HG03378 (cell line): ENCODE results near the gene KIRREL3.

ENCODE experiments used
- ATAC-seq: cut with Tn5 transposase; IDR thresholded peaks from one replicate; pipeline ENCODE4 v1.9.1; 2021; ENCODE audit warnings: mild to moderate bottlenecking, moderate library complexity; ENCODE audit not compliant: unreplicated experiment

The KIRREL3 gene

DNA sequence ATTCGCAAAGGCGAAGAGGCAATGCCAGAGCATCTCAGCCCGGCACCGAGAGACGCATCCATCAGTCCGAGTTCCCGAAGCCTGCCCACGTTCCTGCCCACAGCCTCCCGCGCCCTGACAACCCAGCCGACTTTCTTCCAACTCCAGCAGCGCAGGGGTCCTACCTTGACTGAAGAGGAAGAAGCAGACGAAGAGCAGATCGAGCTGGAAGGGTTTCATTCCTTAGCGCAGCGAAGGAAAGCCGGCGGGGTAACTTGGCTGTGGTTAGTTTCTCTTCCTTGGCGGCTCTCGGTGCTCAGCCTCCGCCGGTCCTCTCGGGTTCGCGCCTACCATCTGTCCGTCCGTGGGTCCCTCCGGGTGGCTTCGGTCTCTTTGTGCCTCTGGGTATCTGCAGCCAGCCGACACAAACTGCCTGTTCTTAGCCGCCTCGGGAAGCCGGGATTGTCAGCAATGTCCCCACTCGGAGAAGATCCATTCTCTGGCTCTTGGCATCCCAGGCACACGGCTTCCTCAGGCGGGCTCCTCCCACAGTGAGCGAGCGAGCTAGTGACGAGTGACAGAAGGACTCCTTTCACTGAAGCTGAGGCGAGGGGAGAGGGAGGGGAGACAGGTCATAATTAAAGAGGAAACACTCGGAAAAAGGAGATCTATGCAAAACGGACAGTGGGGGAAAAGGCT, at the start of gene KIRREL3:
TSS of gene KIRREL3 (minus strand) at position 480 of the 678 bp plus-strand sequence.
- no peak for ATAC-seq

DNA sequence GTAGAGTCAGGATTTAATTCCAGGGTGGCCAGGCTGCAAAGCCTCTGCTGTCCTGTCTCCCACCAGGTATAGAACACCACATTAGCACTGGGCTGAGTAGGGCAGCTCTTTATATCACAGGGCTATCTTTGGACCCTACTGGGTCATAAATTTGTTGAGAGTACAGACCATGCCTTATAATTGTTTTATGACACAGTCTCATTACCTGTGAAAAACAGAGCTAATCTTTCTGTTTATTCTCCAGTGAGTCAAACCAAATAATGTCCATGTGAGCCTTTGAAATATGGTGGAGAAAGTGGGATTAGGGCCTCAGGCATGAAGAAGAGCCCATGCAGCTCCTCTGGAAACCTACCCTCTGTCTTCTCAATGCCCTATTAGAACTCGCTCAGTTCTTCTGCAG, 49.6 kb upstream of the KIRREL3 start:
- ATAC-seq = no peak

DNA sequence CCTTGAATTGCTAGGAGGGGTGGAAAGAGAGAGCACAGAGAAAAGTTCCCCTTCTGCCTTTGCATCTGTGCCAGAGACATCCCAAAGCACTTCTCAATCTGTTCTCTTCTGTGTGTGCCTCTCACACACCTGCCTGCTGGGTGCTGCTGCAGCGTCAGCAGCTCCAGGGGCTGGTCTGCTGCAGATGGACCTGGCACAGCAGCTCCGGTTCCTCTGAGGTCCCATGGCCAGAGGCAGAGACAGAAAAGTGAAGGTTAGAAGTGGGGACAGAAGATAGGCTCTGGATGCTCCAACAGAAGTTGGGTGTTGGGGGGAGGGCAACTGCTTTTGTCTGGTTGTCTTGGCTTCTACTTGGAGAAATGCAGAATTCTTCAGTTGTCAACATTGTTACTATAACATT, 48.9 kb upstream of the KIRREL3 start:
- ATAC-seq = no peak

DNA sequence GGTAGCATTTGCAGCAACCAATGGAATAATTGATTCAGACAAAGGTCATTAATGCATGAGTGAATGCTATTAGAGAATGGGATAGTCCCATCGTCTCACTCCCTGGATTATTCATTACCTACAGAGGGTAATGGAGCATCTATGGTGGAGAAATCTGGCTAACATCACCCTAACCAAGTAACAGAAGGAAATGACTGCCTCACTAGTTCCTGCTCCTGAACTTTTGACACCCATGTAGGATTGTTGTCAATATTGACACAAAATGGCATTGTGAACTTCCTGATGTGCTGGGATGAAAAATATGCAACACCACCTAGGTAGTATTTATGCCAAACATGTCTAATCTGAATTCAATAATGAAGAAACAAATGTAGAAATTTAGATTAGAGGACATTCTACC, 44.0 kb upstream of the KIRREL3 start:
- no peak for ATAC-seq

DNA sequence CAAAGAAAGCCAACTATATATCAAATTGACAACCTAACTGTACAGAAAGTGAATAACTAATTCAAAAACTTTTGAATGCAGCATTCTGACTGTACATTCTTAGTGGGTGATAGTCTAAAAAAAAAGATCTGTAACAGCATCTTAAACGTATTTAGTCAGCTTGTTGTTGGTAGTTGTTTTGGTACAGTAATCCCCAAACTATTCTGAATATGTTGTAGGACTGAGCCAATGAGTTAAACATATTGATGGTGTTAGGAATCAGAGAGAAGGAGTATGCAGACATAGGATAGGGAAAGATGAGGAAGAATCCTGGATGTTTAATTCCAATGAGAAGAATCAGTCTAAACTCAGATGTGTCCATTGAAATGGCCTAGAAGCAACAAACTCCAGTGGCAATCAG, 41.9 kb upstream of the KIRREL3 start:
- no peak for ATAC-seq

DNA sequence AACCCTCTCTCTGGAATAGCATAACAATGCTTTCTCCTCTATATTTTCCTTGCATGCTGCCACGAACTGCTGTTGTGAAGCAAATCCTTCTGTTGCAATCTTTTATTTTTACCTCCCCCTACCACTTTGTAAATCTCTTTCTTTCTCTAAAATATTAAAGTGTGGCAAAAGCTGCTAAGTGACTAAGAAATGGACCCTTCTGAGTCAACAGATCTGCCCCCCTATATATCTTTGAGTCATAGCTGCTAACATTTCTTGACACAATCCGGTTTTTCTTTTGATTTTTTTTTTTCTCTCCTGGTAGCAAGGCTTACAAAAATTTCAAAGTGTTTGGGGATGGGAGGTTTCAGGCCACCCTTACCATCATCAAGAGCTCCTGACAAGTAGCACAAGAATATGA, 39.0 kb upstream of the KIRREL3 start:
- no peak for ATAC-seq

DNA sequence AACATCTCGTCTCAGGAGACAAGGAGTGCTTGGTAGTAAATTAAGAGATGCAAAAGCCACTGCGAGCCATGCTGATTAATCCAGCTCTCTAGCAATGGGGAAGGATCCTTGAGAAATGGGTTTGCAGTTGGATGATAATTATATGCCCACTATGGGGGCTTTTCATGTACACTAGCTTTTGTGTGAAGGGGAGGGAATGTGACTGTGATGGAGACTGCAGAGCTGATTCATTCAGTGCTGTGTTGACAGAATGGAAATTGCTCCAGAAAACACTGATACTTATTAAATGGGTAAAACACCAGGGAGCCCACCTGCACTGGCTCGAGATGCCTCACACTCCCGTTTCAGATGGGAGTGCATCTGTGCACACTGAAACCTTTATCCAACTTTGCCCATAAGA, 37.0 kb upstream of the KIRREL3 start:
- ATAC-seq = no peak

DNA sequence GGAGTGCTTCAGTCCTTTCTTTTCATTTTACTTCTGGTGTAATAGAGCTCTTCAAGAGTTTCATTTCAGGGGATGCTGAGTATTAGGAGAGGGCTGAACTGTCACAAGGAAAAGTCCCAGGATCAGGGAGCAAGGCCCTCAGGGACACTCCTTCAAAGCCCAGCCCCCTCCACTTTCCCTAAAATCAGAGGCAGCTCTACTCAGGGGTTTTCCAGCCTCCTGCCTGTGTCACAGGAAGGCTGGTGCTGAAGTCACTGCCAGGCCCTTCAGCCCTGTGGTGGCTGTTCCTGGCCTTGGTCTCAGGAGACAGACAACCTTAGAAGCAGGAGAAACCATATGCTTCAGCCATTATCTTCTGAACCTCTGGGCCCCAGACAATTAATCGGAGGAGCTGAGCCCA, 36.4 kb upstream of the KIRREL3 start:
- no peak for ATAC-seq

DNA sequence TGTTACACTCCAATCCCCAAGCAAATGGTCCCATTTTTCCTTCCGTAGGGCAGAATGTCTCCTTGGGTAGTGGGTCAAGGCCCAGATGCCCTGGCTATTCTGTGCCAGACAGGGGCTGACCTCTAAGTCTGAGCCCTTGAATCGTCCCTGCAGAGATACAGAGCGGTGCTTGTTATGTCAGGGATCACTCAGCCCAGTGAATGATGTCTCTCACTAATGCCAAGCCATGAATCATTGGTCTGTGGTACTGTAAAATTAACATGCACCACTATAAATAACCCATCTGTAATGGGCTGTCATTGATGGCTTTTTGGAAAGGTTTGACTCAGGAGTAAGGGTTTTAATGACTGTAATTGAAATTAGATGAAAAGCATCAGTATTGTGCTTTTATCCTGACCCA, 35.3 kb upstream of the KIRREL3 start:
- ATAC-seq = no peak

DNA sequence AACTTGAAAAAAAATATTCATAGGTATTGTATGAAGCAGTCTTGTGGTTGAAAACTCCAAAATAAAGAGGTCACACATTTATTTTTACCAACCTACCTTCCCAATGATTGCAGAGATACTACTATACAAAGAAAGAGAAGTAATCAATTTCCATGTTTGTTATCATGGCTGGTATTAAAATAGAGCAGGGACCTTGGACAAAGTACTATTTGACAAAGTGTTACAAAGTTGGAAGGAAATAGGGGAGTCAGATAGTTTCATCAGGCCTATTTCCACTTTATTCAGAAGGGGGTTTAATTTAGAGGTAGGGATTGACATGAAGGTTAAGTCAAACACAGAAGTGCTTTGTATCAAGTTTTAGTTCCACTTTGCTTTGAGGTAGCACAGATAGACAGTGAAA, 34.4 kb upstream of the KIRREL3 start:
- no peak for ATAC-seq

DNA sequence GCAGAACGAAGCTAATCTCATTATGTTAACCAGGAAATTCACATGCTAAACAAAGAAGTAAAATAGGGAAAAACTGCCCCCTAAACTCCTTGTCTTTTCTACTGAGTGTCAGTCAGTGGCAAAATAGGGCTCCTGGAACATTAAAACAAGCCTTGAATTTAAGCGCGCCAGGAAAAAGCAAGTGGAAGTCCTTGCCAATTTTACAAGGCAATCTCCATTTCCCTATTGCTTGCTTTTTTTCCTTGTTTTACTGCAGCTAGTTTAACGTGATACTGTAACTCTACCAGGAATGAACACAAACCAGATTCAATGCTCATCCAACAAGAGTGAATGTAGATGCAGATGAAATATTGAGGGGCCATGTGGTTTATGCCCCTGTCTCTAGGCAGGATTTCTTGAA, 28.1 kb upstream of the KIRREL3 start:
- no peak for ATAC-seq

DNA sequence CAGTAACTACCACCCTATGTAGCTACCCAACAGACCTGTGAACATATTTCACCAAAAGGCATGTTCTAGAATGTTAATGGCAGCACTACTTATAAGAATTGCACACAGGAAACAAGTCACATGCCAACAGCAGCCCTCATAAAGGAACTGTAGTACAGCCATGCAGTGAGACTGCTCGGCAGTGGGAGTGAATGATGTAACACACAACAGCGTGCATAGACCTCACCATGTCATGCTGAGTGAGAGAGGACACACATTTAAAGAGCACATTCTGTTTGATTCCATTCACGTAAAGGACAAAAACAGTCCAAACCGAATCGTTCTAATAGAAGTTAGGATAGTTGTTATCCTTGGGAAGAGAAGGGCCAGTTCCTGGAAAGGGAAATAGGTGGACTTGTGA, 27.2 kb upstream of the KIRREL3 start:
- no peak for ATAC-seq

DNA sequence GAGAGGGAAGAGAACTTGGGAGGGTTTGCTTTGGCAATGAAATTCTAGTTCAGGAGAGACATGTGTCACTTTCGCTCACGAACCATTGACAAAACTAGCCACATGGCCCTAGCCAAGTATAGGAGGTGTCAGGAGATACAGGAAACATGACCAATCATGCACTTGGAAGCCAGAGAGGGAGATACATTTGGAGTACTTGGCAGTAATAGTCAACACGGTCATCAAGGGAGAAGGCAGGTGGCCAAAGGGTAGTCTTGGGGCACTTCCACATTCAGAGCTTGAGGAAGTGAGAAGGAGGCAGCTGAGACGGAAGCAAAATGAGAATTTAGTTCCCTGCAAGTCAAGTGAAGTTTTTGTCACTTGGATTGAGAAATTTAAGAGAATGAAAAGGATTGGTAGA, 26.4 kb upstream of the KIRREL3 start:
- no peak for ATAC-seq

DNA sequence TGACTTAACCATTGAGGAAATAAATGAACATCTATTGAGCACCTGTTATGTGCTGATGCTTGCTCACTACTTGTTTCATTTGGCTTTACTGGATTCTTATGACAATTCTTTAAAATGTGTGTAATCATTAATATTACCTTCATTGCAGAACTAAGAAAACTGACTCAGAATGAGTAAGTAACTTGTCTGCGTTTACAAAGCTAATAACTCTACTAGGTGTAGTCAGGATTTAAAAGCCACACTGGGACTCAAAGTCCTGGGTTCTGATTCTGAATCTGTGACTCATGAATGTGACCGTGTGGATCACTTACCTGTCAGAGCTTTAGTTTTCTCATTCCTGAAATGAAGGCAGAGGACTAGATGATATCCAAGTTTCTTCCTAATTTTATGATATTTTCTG, 23.4 kb upstream of the KIRREL3 start:
- ATAC-seq = no peak

DNA sequence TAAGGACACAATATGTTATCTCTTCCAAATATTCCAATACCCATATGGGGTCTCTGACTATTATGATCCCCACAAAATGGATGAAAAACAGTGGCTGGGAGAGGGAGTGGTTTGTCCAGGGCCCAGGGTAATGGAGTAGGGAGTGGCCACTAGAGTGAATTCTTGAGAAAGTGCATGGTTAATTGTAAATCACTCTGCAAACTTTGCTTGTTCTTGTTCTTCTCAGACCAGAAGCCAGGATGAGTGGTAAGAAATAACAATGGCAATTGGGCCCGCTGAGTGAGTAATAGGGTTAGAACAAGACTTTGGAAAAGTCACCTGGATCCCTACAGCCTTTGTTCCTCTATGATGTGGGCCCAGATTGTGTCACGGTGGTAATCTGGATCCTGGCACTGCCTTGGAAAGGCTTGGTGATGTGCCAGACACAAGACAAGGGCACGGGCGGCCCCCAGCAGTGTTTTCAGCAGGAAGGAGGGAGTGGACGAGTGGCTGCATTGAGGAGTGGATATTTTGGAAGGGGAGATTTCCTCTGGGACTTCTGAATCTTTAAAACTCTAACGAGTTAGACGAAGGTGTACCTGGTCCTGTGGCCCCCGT, 18.2 kb upstream of the KIRREL3 start:
- no peak for ATAC-seq

DNA sequence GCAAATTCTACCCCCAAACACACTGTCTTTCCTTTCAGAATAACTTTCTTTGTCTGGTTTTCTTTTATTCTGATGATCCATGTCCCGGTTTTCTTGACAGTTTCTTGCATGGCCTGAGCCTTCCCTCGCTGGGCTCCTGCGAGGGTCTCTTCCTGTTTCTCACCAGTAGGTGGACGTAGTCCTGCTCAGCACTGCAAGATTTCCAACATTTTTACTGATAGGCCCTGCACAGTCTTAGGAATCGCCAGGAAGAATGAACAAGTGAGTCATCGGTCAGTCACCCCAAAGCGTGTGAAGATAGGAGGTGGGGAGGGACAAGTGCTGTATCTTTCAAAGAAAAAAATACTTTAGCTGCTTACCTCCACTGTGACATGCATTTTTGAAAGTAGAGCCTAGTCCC, 16.9 kb upstream of the KIRREL3 start:
- no peak for ATAC-seq

DNA sequence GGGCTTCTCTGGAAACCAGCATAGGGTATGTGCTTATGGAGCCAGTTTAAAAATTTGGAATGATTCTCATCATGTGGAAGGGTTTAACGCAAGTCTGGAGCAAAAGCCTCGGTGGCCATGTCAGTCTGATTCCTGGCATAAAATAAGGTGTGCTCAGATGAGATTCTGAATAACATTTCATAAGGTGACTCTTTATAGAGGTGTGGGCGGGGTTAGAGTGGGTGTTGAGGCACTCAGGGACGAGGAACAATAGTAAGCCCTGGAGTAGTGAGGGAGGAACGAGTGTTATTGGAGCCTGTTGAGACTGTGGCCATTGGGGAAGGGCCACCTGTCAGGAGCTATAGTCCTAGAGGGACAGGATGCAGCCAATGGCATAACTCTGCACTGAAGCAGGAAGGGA, 13.0 kb upstream of the KIRREL3 start:
- ATAC-seq = no peak

DNA sequence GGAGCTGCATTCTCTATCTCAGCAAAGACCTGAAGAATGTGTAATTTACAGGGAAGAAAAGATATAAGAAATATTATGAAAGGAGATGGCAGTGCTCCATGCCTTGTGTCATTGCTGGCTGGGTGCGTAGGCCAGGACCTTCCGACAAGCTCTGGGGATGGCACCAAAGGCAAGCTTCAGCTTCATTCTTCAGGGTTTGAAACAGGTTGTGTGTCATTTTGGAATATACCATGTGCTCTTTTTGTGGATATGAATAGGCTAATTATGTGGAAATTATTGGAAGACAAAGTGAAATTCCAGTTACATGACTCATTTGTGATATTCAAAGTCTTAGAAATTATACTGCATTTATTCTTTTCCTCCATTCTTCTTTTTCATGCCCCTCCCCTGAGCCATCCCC, 5.7 kb upstream of the KIRREL3 start:
- ATAC-seq = no peak

DNA sequence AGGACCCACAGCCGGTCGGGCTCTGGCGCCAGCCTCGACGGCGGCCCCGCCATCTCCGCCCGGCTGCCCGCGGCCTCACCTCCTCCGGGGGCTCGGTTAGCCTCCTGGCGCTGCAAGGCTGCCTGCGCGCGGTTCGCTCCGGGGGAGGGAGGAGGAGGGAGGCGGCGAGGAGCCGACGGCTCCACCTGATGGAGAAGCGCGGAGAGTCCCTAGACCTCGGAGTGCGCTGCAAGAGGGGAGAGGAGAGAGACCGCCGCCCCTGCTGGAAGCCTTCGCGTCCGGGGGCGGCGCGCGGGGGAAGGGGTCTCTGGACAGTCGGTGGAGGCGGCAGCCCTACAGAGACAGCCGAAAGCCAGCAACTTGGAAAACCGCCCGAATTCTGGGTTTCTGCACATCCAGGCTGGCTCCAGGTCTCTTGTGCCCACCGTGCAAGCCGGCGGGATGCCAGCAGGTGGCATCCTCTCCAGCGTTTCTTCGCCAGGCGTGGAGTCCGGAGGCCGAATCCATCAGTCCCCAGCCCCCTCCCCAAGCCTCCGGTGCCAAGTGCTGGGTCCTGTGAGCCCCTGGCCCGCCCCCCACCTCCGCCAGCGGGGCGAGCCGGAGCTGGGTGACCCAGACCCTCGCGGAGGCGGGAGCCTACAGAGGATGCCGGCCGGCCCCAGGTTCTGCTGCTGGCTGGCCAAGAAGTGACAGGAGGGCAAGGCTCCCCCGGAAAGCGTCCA, 2.9 kb upstream of the KIRREL3 start:
- no peak for ATAC-seq

DNA sequence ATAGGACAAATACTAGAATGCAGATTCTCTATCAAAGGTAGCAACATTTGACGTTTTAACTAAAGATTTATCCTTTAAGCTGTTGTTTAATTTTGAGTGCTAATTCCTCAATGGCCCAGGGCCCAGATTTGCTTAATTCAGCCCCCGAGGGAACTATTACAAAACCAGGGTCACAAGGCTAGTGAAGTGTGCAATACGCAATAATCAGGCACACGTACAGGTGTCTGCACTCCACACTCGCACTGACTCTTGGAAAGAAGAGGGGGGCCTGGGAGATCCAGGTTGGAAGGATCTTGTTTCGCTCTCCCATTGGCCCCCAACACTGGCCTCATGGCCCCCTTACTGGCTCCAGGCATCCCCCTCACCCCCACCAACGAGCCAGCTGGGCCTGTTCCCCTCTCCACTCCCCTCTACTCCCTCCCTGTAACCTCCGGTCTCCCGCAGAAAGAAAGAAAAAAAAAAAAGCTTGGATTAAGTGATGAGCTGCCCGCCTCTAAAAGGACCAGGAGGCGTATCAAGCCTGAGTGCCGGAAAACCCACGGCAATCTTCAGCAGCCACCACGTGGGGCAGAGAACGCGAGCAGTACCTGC, 2.2 kb upstream of the KIRREL3 start:
- ATAC-seq = no peak

DNA sequence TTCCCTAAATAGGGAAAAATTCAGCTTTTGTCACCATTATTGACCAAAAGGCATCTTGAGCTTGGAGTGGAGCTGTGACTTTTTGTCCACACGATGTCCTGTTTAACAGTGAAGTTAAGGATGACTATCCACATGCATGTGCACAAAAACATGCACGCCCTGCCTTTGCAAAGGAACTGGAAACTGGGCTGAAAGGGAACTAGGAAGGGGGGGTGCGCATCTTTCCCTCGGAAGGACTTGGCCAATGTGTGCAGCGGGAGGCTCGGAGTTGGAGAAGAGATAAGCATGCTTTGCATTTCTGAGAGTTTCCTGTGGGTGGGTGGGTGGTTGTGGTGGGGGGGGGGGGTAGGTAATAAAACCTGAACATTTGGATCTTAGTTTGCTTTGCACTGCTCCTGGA, 411 bp upstream of the KIRREL3 start:
- no peak for ATAC-seq

DNA sequence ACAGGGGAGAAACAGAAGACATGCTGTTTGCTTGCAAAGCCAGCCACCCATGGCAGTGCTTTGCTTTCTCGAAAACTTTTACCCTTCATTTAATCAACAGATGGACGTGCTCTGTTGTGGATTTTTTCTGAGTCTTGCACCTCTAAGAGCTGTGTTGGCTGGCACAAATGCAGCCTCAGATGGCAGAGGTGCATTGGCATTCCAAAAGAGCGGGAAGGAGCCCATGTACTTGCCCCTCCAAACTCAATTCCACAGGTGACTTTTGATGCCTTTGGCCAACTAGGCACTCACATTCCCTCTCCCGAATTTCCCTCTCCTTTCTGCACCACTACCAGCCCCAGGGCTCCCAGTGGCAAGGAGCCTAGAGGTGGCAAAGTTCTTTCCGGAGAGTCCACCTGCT, 1.2 kb downstream of the KIRREL3 start:
- ATAC-seq = no peak
